ENCODE measurements around the gene MAN1A2.
A peak's percentile ranks its signal among the peaks of the same experiment; 100 is the strongest.
"Not testable (repeated sequence)": the region's sequence is repeated elsewhere in the genome, so short reads cannot be mapped to it uniquely, and the experiment has no call there.

The MAN1A2 gene

GRCh38 chr1:117534995-117535467, 167.8 kb downstream of the MAN1A2 start:
- no peak overlapping the region for H3K27ac ChIP-seq (ENCODE audit: low read depth, low read length)
- H3K27me3 ChIP-seq (ENCODE audit: control insufficient read depth, insufficient read depth, low read length): no peaks in the 10 kb centered on the region
- no peaks in the 10 kb centered on the region for H3K4me1 ChIP-seq (ENCODE audit: control insufficient read depth, insufficient read depth, low read length)
- no peak overlapping the region for H3K9ac ChIP-seq (ENCODE audit: low read length)
- no peaks in the 10 kb centered on the region for H3K36me3 ChIP-seq (ENCODE audit: control insufficient read depth, insufficient read depth, low read length)
- peak overlapping the region; percentile 36 for H3K4me3 ChIP-seq (ENCODE audit: low read length)

- Histone ChIP-seq H3K36me3 (ENCODE audit: control insufficient read depth, insufficient read depth, low read length) (no peaks in the 10 kb centered on the region), H3K4me1 (ENCODE audit: control insufficient read depth, insufficient read depth, low read length) (no peaks in the 10 kb centered on the region), H3K9ac (ENCODE audit: low read length) (no peak overlapping the region), H3K27me3 (ENCODE audit: control insufficient read depth, insufficient read depth, low read length) (no peaks in the 10 kb centered on the region), H3K27ac (ENCODE audit: low read depth, low read length) (no peak overlapping the region), H3K4me3 (ENCODE audit: low read length) (no peak overlapping the region)
Measured at GRCh38 chr1:117535821-117536220, 168.6 kb downstream of the MAN1A2 start.

- Histone ChIP-seq H3K36me3 (ENCODE audit: control insufficient read depth, insufficient read depth, low read length) (no peaks in the 10 kb centered on the region), H3K27me3 (ENCODE audit: control insufficient read depth, insufficient read depth, low read length) (no peaks in the 10 kb centered on the region), H3K4me3 (ENCODE audit: low read length) (no peak overlapping the region), H3K4me1 (ENCODE audit: control insufficient read depth, insufficient read depth, low read length) (no peaks in the 10 kb centered on the region), H3K27ac (ENCODE audit: low read depth, low read length) (no peak overlapping the region), H3K9ac (ENCODE audit: low read length) (no peak overlapping the region)
Measured at GRCh38 chr1:117537291-117537920, 170.2 kb downstream of the MAN1A2 start.

- no peak overlapping the region for H3K9ac ChIP-seq (ENCODE audit: low read length)
- no peaks in the 10 kb centered on the region for H3K36me3 ChIP-seq (ENCODE audit: control insufficient read depth, insufficient read depth, low read length)
- H3K4me1 ChIP-seq (ENCODE audit: control insufficient read depth, insufficient read depth, low read length): no peaks in the 10 kb centered on the region
- no peak overlapping the region for H3K27ac ChIP-seq (ENCODE audit: low read depth, low read length)
- no peaks in the 10 kb centered on the region for H3K27me3 ChIP-seq (ENCODE audit: control insufficient read depth, insufficient read depth, low read length)
- H3K4me3 ChIP-seq (ENCODE audit: low read length): no peak overlapping the region
Measured at GRCh38 chr1:117540532-117540931, 173.3 kb downstream of the MAN1A2 start.

- Histone ChIP-seq H3K27ac (ENCODE audit: low read depth, low read length) (no peak overlapping the region), H3K4me3 (ENCODE audit: low read length) (no peak overlapping the region), H3K36me3 (ENCODE audit: control insufficient read depth, insufficient read depth, low read length) (no peaks in the 10 kb centered on the region), H3K27me3 (ENCODE audit: control insufficient read depth, insufficient read depth, low read length) (no peaks in the 10 kb centered on the region), H3K4me1 (ENCODE audit: control insufficient read depth, insufficient read depth, low read length) (no peaks in the 10 kb centered on the region), H3K9ac (ENCODE audit: low read length) (no peak overlapping the region)
Measured at GRCh38 chr1:117541003-117541402, 173.8 kb downstream of the MAN1A2 start.

- no peak overlapping the region for H3K4me3 ChIP-seq (ENCODE audit: low read length)
- H3K27me3 ChIP-seq (ENCODE audit: control insufficient read depth, insufficient read depth, low read length): no peaks in the 10 kb centered on the region
- no peak overlapping the region for H3K9ac ChIP-seq (ENCODE audit: low read length)
- H3K4me1 ChIP-seq (ENCODE audit: control insufficient read depth, insufficient read depth, low read length): no peaks in the 10 kb centered on the region
- H3K36me3 ChIP-seq (ENCODE audit: control insufficient read depth, insufficient read depth, low read length): no peaks in the 10 kb centered on the region
- H3K27ac ChIP-seq (ENCODE audit: low read depth, low read length): no peak overlapping the region
Measured at GRCh38 chr1:117541585-117541984, 174.3 kb downstream of the MAN1A2 start.

- Histone ChIP-seq H3K27me3 (ENCODE audit: control insufficient read depth, insufficient read depth, low read length) (no peaks in the 10 kb centered on the region), H3K9ac (ENCODE audit: low read length) (no peak overlapping the region), H3K36me3 (ENCODE audit: control insufficient read depth, insufficient read depth, low read length) (no peaks in the 10 kb centered on the region), H3K27ac (ENCODE audit: low read depth, low read length) (no peak overlapping the region), H3K4me1 (ENCODE audit: control insufficient read depth, insufficient read depth, low read length) (no peaks in the 10 kb centered on the region), H3K4me3 (ENCODE audit: low read length) (no peak overlapping the region)
Measured at GRCh38 chr1:117544509-117545109, 177.4 kb downstream of the MAN1A2 start.

- H3K36me3 ChIP-seq (ENCODE audit: control insufficient read depth, insufficient read depth, low read length): no peaks in the 10 kb centered on the region
- H3K27me3 ChIP-seq (ENCODE audit: control insufficient read depth, insufficient read depth, low read length): no peaks in the 10 kb centered on the region
- no peaks in the 10 kb centered on the region for H3K4me1 ChIP-seq (ENCODE audit: control insufficient read depth, insufficient read depth, low read length)
- no peak overlapping the region for H3K9ac ChIP-seq (ENCODE audit: low read length)
- H3K4me3 ChIP-seq (ENCODE audit: low read length): no peak overlapping the region
- no peak overlapping the region for H3K27ac ChIP-seq (ENCODE audit: low read depth, low read length)
Measured at GRCh38 chr1:117546467-117546866, 179.2 kb downstream of the MAN1A2 start.

- Histone ChIP-seq H3K27ac (ENCODE audit: low read depth, low read length) (no peak overlapping the region), H3K4me3 (ENCODE audit: low read length) (no peak overlapping the region), H3K36me3 (ENCODE audit: control insufficient read depth, insufficient read depth, low read length) (no peaks in the 10 kb centered on the region), H3K4me1 (ENCODE audit: control insufficient read depth, insufficient read depth, low read length) (no peaks in the 10 kb centered on the region), H3K27me3 (ENCODE audit: control insufficient read depth, insufficient read depth, low read length) (no peaks in the 10 kb centered on the region), H3K9ac (ENCODE audit: low read length) (no peak overlapping the region)
Measured at GRCh38 chr1:117553471-117553870, 186.2 kb downstream of the MAN1A2 start.

GRCh38 chr1:117555806-117556205, 188.6 kb downstream of the MAN1A2 start:
- Histone ChIP-seq H3K36me3 (ENCODE audit: control insufficient read depth, insufficient read depth, low read length) (no peaks in the 10 kb centered on the region), H3K27ac (ENCODE audit: low read depth, low read length) (no peak overlapping the region)

GRCh38 chr1:117556341-117556740, 189.1 kb downstream of the MAN1A2 start:
- H3K4me1 ChIP-seq (ENCODE audit: control insufficient read depth, insufficient read depth, low read length): no peaks in the 10 kb centered on the region

More at GRCh38 chr1:117555806-117556205, 188.6 kb downstream of the MAN1A2 start:
- H3K4me1 ChIP-seq (ENCODE audit: control insufficient read depth, insufficient read depth, low read length): no peaks in the 10 kb centered on the region
- H3K27me3 ChIP-seq (ENCODE audit: control insufficient read depth, insufficient read depth, low read length): no peaks in the 10 kb centered on the region
- no peak overlapping the region for H3K4me3 ChIP-seq (ENCODE audit: low read length)
- H3K9ac ChIP-seq (ENCODE audit: low read length): no peak overlapping the region

GRCh38 chr1:117556976-117557375, 189.7 kb downstream of the MAN1A2 start:
- Histone ChIP-seq H3K9ac (ENCODE audit: low read length) (no peak overlapping the region), H3K27ac (ENCODE audit: low read depth, low read length) (no peak overlapping the region), H3K27me3 (ENCODE audit: control insufficient read depth, insufficient read depth, low read length) (no peaks in the 10 kb centered on the region), H3K4me3 (ENCODE audit: low read length) (no peak overlapping the region), H3K36me3 (ENCODE audit: control insufficient read depth, insufficient read depth, low read length) (no peaks in the 10 kb centered on the region), H3K4me1 (ENCODE audit: control insufficient read depth, insufficient read depth, low read length) (no peaks in the 10 kb centered on the region)

More at GRCh38 chr1:117556341-117556740, 189.1 kb downstream of the MAN1A2 start:
- Histone ChIP-seq H3K4me3 (ENCODE audit: low read length) (no peak overlapping the region), H3K27me3 (ENCODE audit: control insufficient read depth, insufficient read depth, low read length) (no peaks in the 10 kb centered on the region), H3K9ac (ENCODE audit: low read length) (no peak overlapping the region), H3K27ac (ENCODE audit: low read depth, low read length) (no peak overlapping the region), H3K36me3 (ENCODE audit: control insufficient read depth, insufficient read depth, low read length) (no peaks in the 10 kb centered on the region)

GRCh38 chr1:117558451-117558850, 191.2 kb downstream of the MAN1A2 start:
- not testable (repeated sequence) for H3K9ac ChIP-seq (ENCODE audit: low read length); H3K4me1 ChIP-seq (ENCODE audit: control insufficient read depth, insufficient read depth, low read length); H3K4me3 ChIP-seq (ENCODE audit: low read length)

More at GRCh38 chr1:117558451-117558850, 191.2 kb downstream of the MAN1A2 start:
- not testable (repeated sequence) for H3K27ac ChIP-seq (ENCODE audit: low read depth, low read length); H3K36me3 ChIP-seq (ENCODE audit: control insufficient read depth, insufficient read depth, low read length); H3K27me3 ChIP-seq (ENCODE audit: control insufficient read depth, insufficient read depth, low read length)
